Effector CD8-positive, alpha-beta T cell (primary cell): Measurements from ENCODE around the gene PAK6.

Experiments
- DNase-seq: peaks from one replicate; lab custom pipeline; 2025; lab: John Stamatoyannopoulos, UW

PAK6 gene

DNA sequence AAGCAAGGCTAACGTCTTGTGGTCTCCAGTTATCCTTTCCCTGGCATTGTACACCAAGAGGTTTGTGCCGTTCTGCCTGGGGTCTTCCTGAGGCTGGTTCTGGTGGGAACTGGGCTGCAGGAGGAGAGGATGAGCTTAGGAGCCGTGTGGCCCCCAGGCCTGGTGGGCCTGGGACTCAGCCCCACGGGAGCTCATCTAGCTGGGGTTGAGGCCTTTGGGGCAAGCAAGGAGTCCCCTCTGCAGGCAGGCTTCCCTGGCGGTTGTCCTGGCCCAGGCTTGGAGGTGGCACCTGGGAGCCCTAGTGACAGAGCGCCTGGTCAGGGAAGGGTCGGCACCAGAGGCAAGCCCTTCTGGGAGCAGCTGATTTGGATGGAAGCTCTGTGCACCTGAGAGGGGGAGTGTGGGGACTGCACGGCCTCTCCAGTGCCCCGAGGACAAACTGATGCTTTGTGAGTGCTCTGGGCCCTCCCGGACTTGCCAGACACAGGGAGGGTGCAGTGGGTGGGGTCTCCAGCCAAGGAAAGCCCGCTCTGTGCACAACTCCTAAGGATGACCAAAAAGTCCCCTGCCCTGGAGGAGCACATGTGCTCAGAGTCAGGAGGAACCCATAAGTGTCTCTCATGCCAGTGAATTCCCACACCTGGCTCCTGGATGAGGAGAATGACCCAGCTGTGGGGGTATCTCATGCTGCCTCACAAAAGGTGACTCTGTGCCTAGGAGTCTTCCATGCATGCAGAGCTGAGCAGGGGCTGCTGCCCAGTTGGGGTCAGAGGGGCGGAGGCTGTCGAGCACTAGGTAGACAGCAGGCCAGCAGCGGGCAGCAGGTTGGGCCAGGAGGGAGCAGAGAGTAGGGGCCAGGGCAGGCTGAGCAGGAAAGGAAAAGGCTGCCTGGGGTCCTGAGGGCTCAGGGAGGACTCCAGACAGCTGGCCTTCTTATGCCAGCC lies 2.7 kb downstream of the PAK6 start:
- DNase-seq = no peak

DNA sequence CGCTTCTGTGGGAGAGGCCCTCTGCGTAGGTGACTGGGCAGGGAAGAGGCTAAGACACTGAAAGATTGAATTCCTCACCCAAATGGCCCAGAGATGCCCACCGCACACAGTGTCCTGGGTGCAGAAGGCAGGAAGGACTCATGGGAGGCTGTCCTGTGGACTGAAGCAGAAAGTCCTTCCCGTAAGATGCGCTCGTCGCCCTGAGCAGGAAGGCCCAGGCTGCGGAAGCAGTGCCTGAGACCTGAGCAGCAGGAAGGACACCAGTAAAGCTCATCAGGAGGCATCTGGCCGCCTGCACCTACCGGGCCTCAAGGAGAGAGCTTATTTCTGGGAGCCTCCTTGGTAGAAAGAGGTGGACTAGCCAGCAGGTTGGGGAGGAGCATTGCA lies 3.3 kb downstream of the PAK6 start:
- no peak for DNase-seq

- no peak for DNase-seq
Observed at GRCh38 chr15:40242601-40243000, 3.7 kb downstream of the PAK6 start.

DNA sequence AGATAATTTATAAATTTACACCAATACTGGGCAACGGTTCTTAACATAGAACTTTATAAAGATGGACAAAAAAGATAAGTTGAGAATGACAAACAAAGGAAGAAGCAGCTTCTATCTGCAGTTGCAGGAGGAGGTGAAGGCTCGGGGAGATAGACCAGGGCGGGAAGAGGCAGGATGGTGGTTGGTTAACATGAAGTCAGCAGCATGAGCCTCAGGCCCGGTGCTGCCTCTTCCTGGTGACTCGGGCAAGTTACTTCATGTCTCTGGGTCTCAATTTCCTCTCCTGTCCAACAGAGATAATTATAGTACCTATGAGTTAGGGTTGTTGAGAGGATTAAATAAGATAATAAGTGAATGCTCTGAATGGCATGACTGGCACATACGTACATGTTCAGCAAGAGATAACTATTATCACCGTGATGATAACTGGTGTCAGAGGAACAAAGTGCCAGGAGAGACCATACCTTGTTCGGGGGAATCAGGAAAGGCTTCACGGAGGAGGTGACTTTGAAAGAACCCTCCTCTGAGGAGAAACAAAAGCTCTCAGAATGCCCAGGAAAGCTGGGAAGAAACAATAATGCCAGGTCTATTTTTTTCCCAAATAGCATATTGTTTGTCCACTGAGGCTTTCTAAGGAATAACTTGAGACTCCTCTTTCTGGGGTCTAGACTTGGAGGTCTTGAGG lies 4.4 kb downstream of the PAK6 start:
- DNase-seq = no peak

GRCh38 chr15:40244961-40245523 lies 6.2 kb downstream of the PAK6 start:
- DNase-seq = no peak

DNA sequence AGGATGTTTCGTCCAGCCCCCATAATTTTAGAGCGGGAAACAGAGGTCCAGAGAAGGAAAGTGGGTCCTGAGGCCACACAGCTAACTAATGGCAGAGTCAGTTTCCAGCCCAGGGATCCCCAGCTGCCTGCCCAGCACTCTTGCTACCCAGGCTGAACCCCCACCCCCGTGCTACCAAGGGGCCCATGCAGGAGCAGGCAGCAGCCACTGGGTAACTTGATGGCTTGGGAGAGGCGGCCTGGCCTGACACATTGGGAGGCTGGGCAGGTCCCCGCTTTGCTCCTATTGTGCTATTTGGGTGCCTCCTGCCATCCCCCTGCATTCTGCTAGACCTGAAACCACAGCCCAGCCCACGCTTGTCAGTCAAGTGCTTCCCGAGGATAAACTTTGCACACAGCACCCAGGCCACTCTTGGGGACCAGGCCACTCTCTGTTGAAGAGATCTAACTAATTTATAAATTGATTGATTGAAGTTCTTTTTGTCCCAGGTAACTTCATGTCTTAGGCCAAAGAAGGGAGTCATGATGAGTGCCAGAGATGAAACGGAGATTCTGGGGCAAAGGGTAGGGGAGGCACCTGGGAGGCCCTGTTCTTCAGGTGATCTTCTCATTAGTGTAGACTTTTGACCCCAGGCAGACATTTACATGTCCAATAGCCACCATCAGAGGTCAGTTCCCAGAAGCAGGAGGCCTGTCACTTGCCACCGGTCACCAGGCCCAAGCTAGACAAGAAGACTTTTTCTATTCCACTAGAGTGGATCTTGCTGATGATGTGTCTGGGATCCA lies 7.0 kb downstream of the PAK6 start:
- DNase-seq = no peak

DNA sequence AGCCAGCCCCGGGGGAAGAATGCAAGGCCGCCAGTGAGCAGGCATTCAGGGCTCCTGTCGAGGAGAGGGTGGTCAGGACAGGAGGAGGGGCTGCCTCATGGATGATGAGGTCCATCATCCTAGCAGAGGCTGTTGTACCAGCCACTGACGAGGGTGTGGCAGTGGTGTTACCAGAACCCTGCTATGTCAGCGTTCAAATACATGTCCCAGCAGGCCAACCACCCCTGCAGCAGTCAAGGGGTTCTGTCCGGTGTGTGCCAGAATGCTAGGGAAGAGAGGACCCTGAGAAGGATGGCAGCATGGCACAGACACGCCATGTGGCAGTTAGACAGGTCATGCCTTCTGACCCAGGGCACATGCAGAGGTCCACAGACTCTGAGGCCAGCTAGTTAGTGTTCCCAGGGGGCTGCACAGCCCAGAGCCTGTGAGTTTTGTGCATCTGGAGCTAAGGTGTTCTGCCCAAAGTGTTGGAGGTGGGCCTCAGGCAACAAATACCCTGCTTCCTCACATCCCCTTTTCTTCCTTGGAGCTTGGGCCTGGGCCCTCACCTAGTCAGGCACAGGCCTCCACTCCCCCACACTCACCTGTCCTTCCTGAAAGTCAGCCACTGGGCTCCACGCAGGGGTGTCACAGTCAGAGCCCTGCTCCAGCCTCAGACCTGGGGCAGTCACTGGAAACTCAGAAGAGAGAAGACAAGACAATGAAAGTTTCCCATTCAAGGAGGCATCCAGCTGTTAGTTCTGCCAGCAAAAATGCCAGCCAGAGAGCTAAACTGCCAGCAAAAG lies 7.8 kb downstream of the PAK6 start:
- DNase-seq = no peak

- DNase-seq = no peak
Observed at GRCh38 chr15:40247406-40247971, 8.6 kb downstream of the PAK6 start.

- no peak for DNase-seq
Observed at GRCh38 chr15:40248006-40248783, 9.3 kb downstream of the PAK6 start.

DNA sequence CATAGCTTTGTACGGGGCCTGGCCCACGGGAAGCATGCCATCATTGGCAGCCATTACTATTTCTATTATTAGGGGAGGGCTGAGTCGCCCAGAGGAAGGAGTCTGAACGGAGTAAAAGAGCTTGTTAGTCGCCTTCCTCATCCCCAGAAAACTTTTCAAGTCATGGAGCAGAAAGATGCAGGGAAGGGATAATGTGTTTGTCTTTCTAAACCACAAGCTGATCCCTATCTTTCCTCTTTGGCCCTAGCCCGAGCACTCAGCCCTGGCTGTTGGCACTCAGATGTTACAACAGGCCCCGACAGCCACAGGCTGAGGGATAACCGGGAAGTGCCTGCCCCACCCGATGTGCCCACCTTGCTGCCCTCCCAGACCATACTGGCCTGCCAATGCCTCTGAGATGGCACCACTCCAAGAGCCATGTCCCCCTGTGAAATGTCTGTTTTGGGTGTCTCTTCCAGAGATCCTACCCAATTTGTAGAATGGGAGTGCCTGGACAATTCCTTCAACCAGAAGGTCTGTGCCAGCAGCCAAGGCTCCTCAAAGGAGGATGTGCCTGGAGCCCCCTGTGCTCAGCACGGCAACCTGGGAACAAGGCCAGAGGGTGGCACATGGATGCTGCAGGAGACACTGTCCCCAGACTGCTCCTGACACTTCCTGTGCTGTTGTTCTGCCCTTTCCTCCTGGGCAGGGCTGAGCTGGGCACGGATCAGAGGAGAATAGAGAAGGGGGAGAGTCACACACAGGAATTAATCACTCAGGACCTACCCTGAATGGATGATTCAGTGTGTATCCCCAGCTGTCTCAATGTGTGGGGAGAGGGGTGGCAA lies 10.8 kb downstream of the PAK6 start:
- no peak for DNase-seq

DNA sequence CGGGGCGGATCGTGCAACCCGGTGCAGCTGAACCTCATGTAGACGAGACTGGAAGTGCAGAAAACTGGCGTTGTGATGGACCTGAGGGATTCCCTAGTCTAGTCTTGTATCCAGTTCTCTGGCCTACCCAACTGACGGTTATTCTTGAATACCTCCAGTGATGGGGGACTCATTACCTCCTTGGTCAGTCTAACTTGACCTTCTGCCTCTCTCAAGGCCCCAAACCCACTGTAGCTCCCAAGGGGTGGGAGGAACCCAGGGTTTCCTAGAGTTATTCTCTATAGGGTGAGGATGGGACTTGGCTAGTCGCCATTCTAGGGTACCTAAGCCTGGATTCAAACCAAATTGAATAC lies 11.4 kb downstream of the PAK6 start:
- no peak for DNase-seq

DNA sequence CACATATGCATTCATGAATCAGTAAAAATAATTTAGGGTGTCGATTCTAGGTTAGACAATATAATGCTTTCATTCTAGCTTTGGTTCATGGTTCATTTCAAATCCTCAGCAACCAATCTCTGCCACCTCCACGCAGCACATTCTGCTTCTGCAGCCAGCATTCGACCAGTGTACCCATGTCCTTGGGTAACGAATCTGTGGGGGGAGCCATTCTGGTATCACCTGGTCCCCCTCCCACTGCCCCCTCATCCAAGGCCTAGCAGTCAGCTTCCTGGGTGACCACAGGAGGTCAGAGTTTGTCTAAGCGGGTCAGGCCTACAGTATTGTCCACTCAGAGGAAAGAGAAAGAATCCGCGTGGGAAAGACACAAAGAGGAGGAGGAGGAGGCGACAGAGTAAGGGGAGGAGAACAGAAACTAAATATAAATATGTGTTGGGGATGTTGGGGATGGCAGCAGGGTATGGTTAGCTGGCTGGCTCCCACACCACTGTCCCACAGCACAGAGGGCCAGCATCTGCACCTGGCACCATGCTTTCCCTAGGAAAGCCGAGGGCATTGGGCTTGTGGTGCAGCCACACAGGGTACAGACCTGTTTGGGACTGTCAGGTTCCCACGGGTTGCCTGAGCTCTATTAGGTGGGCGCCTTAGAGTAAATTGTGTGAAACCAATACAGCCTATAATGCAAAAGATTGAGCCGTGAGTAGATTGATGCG lies 12.1 kb downstream of the PAK6 start:
- no peak for DNase-seq

- DNase-seq = no peak
Observed at GRCh38 chr15:40251486-40252140, 12.8 kb downstream of the PAK6 start.

DNA sequence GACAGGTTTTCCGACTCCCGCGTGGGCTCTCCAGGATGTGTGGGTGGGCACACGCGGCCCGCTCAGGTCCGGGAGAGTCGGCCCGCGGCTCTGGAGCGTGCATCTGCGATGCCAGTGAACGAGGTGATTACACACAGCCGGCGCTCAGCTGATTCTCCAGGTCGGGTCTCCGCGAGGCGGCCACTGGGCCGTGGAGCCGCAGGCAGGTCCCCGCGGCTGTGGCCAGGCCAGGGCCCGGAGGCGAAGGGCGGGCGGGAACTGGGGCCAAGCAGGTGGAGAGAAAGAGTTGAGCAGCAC lies 13.2 kb downstream of the PAK6 start:
- no peak for DNase-seq

- no peak for DNase-seq
Observed at GRCh38 chr15:40252438-40253166, 13.7 kb downstream of the PAK6 start.

- no peak for DNase-seq
Observed at GRCh38 chr15:40253167-40253790, 14.4 kb downstream of the PAK6 start.

DNA sequence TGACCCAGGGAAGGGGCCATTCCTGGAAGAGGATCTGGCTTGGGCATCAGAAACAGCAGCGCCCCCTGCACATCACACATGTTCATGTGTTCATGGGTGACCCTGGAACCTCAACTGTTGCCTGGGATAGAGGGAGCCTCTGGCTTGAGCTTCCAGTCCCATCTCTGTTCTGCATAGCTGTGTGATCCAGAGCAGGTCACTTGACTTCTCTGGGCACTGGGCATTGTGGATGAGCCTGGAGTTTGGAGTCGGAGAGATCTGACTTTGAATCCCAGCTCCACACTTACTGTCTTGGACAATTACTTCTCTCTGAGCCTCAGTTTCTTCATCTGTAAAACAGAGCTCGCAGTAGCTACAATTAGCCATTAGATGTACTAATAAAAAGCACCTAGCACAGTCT lies 15.6 kb downstream of the PAK6 start:
- no peak for DNase-seq
